BJ (cell line): ENCODE results near the gene FGGY. TPM values are rescaled to one million over a fixed set of nuclear protein-coding genes. Genes with fewer than 3 reads are reported as not detected.

Experiments used
- CTCF ChIA-PET: fragments of 350-600 bp; formaldehyde crosslinking; extraction: SDS; loops from one replicate; lab custom pipeline; 2021; ENCODE audit warnings: antibody characterized with exemption, inconsistent platforms; lab: Yijun Ruan, JAX
- POLR2A ChIA-PET: fragments of 300-600 bp; sonication (Branson Sonifier 250); formaldehyde crosslinking; extraction: SDS; loops from one replicate; lab custom pipeline; 2021; ENCODE audit warnings: antibody characterized with exemption; lab: Charles Lee
- DNase-seq: peaks from one replicate; pipeline ENCODE4 v3.0.0-alpha.2; 2011; ENCODE audit warnings: low read depth
- H3K27me3 ChIP-seq: 2 replicates; pipeline ENCODE4 v1.6.0; 2011; ENCODE audit warnings: low read length; ENCODE audit not compliant: control insufficient read depth, insufficient read depth
- H3K36me3 ChIP-seq: 2 replicates; pipeline ENCODE4 v1.5.1; 2011; ENCODE audit warnings: low read length; ENCODE audit not compliant: control insufficient read depth, insufficient read depth
- H3K4me3 ChIP-seq: 2 replicates; pipeline ENCODE4 v1.5.1; 2011; ENCODE audit warnings: low read depth, mild to moderate bottlenecking, control low read depth, low read length
- CTCF ChIP-seq: IDR thresholded peaks from 2 replicates; pipeline ENCODE4 v1.5.1; 2011; ENCODE audit warnings: low read depth, mild to moderate bottlenecking, control low read depth, inconsistent platforms, low read length, moderate library complexity; ENCODE audit not compliant: insufficient read depth
- polyA plus RNA-seq: library from polyadenylated mRNA; depleted of rRNA; stranded (reverse); fragments of >200 nt; gene quantifications from 2 replicates; pipeline ENCODE4 v1.2.3, GENCODE V29; 2011

Gene FGGY
- polyA plus RNA-seq, 1 experiment: 9.9 TPM

- Histone ChIP-seq H3K36me3 (no peaks in the 10 kb centered on the region), H3K4me3 (no peak overlapping the region), H3K27me3 (no peaks in the 10 kb centered on the region)
- ChIA-PET POLR2A (interaction anchor here (0.7 kb wide), 1 partner anchor 299 kb away, joined by 4 read pairs; no protein-coding TSS in a partner anchor), CTCF (interaction anchor here (1.0 to 1.6 kb wide), 2 partner anchors 39 to 161 kb away, joined by 4 read pairs; no protein-coding TSS in a partner anchor)
- TF ChIP-seq CTCF: no peak
- no peak for DNase-seq
Measured at GRCh38 chr1:59406437-59407164, 109.7 kb downstream of the FGGY start.

GRCh38 chr1:59408608-59409240 lies 111.8 kb downstream of the FGGY start:
- Histone ChIP-seq H3K27me3 (no peaks in the 10 kb centered on the region), H3K36me3 (no peaks in the 10 kb centered on the region), H3K4me3 (no peak overlapping the region)
- ChIA-PET POLR2A (no interaction called here), CTCF (interaction anchor here (0.5 to 1.0 kb wide), 4 partner anchors 14 to 35 kb away, joined by 3 to 4 read pairs (median 3); no protein-coding TSS in a partner anchor)
- no peak for DNase-seq
- no peak for TF ChIP-seq CTCF

- TF ChIP-seq CTCF: no peak
- ChIA-PET CTCF (interaction anchor here (0.9 kb wide), 1 partner anchor 25 kb away, joined by 4 read pairs; no protein-coding TSS in a partner anchor), POLR2A (no interaction called here)
- DNase-seq: no peak
- Histone ChIP-seq H3K36me3 (no peaks in the 10 kb centered on the region), H3K27me3 (no peaks in the 10 kb centered on the region), H3K4me3 (no peak overlapping the region)
Measured at GRCh38 chr1:59409549-59409948, 112.7 kb downstream of the FGGY start.

- no peak for DNase-seq
- CTCF ChIA-PET: no interaction called here
- TF ChIP-seq CTCF: no peak
- H3K4me3 ChIP-seq: no peak overlapping the region
- H3K27me3 ChIP-seq: no peaks in the 10 kb centered on the region
- POLR2A ChIA-PET: no interaction called here
- H3K36me3 ChIP-seq: no peaks in the 10 kb centered on the region
Measured at GRCh38 chr1:59409986-59410385, 113.1 kb downstream of the FGGY start.

- DNase-seq: no peak
- ChIA-PET CTCF (no interaction called here), POLR2A (no interaction called here)
- H3K27me3 ChIP-seq: no peaks in the 10 kb centered on the region
- no peak for TF ChIP-seq CTCF
- H3K4me3 ChIP-seq: no peak overlapping the region
- no peaks in the 10 kb centered on the region for H3K36me3 ChIP-seq
Measured at GRCh38 chr1:59410457-59410856, 113.6 kb downstream of the FGGY start.
